ENCODE measurements around the gene PPIF.

GRCh38 chr10:79334573-79334972 lies 12.7 kb upstream of the PPIF start:
- TF ChIP-seq POLR2A (IDR thresholded peaks at IDR 0.05) (no peak), CTCF (IDR thresholded peaks at IDR 0.05) (no peak)

Data from testis (tissue), 2 donors.